Stimulated activated CD8-positive, alpha-beta memory T cell treated with anti-CD3 and anti-CD28 coated beads, Interleukin-2, amount 100 ng/mL, for 48 hours (primary cell): ENCODE measurements around the gene C6orf15.
A peak's percentile ranks its signal among the peaks of the same experiment; 100 is the strongest.

Source experiments
- DNase-seq, 2 donors: peaks; one replicate each; pipeline ENCODE4 v3.0.0-alpha.2; 2020; ENCODE audit warnings: low read depth in 2 of 2

The C6orf15 gene

GRCh38 chr6:31112478-31112877 is at the start of gene C6orf15:
Gene C6orf15, minus strand, starts transcription at chr6:31112575. Its CDS starts 20 bp downstream, at chr6:31112555.
- DNase-seq: no peak

- DNase-seq: no peak
These were observed 49.1 kb upstream of the C6orf15 start for GRCh38 chr6:31161216-31162126.

GRCh38 chr6:31158863-31159855 is 46.8 kb upstream of the C6orf15 start:
- peak in 1 of 2 donors; percentile 13 for DNase-seq

GRCh38 chr6:31158140-31158862 is 45.9 kb upstream of the C6orf15 start, which contains the start of gene TCF19:
Gene TCF19, plus strand, starts transcription at chr6:31158589. Its CDS starts 881 bp downstream, at chr6:31159470.
- peak; percentile 96 to 99 for DNase-seq

- DNase-seq: no peak
These were observed 45.3 kb upstream of the C6orf15 start, which contains the start of gene CCHCR1 for GRCh38 chr6:31157513-31158139. Gene CCHCR1, minus strand, starts transcription at chr6:31157802. Its CDS starts 202 bp downstream, at chr6:31157600.

GRCh38 chr6:31156641-31157040 is 44.3 kb upstream of the C6orf15 start:
- DNase-seq: no peak

- DNase-seq: no peak
These were observed 42.1 kb upstream of the C6orf15 start for GRCh38 chr6:31154436-31154835.

- DNase-seq: no peak
These were observed 40.4 kb upstream of the C6orf15 start for GRCh38 chr6:31152781-31153180.

- DNase-seq: no peak
These were observed 37.6 kb upstream of the C6orf15 start for GRCh38 chr6:31149827-31150447.

- DNase-seq: no peak
These were observed 33.0 kb upstream of the C6orf15 start for GRCh38 chr6:31145386-31145785.

GRCh38 chr6:31144970-31145340 is 32.6 kb upstream of the C6orf15 start:
- no peak for DNase-seq

GRCh38 chr6:31144296-31144969 is 32.1 kb upstream of the C6orf15 start:
- DNase-seq: no peak

GRCh38 chr6:31143148-31143547 is 30.8 kb upstream of the C6orf15 start:
- DNase-seq: no peak

- no peak for DNase-seq
These were observed 30.0 kb upstream of the C6orf15 start for GRCh38 chr6:31142361-31142761.

- no peak for DNase-seq
These were observed 28.3 kb upstream of the C6orf15 start for GRCh38 chr6:31140643-31141042.

GRCh38 chr6:31139599-31139998 is 27.2 kb upstream of the C6orf15 start:
- no peak for DNase-seq

GRCh38 chr6:31138982-31139381 is 26.6 kb upstream of the C6orf15 start, which contains the start of gene PSORS1C2:
Gene PSORS1C2, minus strand, starts transcription at chr6:31139066. Its CDS starts 40 bp downstream, at chr6:31139026.
- DNase-seq: no peak

- no peak for DNase-seq
These were observed 23.3 kb upstream of the C6orf15 start for GRCh38 chr6:31135710-31136109.

GRCh38 chr6:31132806-31133205 is 20.4 kb upstream of the C6orf15 start:
- no peak for DNase-seq

GRCh38 chr6:31131595-31131994 is 19.2 kb upstream of the C6orf15 start:
- DNase-seq: no peak
